OCI-LY3 (cell line): ENCODE measurements around the gene ECHS1.

Source experiments
- CTCF ChIP-seq: fragments of 200-600, 300-600 bp; sonication (generic); IDR thresholded peaks from 2 replicates; pipeline ENCODE4 v1.5.1; 2014; ENCODE audit warnings: antibody characterized with exemption, low read length, low read depth
- EZH2phosphoT487 ChIP-seq: fragments of 200-600 bp; shearing (Covaris generic); IDR thresholded peaks from 2 replicates; pipeline ENCODE4 v1.6.1; 2018; ENCODE audit warnings: antibody characterized with exemption, mixed run types, low read depth

- TF ChIP-seq EZH2phosphoT487 (no peak), CTCF (no peak)
Observed at GRCh38 chr10:133357285-133358161, 15.6 kb downstream of the ECHS1 start, which contains the start of gene FUOM.
